Upper lobe of left lung (tissue), 4 donors: Measurements from ENCODE around the gene AFF4.

Experiments used
- EP300 ChIP-seq, 4 donors: sonication (generic); formaldehyde crosslinking; IDR thresholded peaks; one replicate each; pipeline ENCODE4 v1.5.1; 2017; ENCODE audit warnings: antibody characterized with exemption in 4 of 4, control low read depth in 2 of 4
- POLR2A ChIP-seq, 4 donors: fragments of 450-650 bp; IDR thresholded peaks; one replicate each; pipeline ENCODE4 v1.5.1; 2016 to 2017; ENCODE audit warnings: antibody characterized with exemption in 4 of 4, mild to moderate bottlenecking in 2 of 4
- POLR2AphosphoS5 ChIP-seq, 2 donors: sonication (generic); formaldehyde crosslinking; IDR thresholded peaks; one replicate each; pipeline ENCODE4 v1.5.1; 2017; ENCODE audit warnings: antibody characterized with exemption in 2 of 2
- TF ChIP-seq, protein P1 (sequence below), 6 experiments: fragments of 450-650 bp in 4 of 6; fragments of 200-600 bp in 2 of 6; sonication (generic) in 2 of 6; IDR thresholded peaks; one replicate each; pipeline ENCODE4 v1.5.1; 2016 to 2019; ENCODE audit warnings: antibody characterized with exemption in 6 of 6

DNA sequence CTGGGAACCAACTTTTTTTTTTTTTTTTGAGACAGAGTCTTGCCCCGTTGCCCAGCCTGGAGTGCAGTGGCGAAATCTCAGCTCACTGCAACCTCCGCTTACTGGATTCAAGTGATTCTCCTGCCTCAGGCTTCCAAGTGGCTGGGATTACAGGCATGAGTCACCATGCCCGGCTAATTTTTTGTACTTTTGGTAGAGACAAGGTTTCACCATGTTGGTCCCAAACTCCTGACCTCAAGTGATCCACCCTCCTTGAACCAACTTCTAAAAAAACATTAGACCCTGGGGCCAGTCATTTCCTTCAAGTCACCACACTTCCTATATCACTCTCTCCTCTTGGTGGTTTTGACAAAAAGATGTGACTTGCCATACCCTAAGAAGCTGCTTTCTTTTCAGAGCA lies 122.1 kb downstream of the AFF4 start:
- TF ChIP-seq, protein P1, sequence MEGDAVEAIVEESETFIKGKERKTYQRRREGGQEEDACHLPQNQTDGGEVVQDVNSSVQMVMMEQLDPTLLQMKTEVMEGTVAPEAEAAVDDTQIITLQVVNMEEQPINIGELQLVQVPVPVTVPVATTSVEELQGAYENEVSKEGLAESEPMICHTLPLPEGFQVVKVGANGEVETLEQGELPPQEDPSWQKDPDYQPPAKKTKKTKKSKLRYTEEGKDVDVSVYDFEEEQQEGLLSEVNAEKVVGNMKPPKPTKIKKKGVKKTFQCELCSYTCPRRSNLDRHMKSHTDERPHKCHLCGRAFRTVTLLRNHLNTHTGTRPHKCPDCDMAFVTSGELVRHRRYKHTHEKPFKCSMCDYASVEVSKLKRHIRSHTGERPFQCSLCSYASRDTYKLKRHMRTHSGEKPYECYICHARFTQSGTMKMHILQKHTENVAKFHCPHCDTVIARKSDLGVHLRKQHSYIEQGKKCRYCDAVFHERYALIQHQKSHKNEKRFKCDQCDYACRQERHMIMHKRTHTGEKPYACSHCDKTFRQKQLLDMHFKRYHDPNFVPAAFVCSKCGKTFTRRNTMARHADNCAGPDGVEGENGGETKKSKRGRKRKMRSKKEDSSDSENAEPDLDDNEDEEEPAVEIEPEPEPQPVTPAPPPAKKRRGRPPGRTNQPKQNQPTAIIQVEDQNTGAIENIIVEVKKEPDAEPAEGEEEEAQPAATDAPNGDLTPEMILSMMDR (IDR thresholded peaks at IDR 0.05), result no peak
- TF ChIP-seq POLR2A (IDR thresholded peaks at IDR 0.05) (no peak), EP300 (IDR thresholded peaks at IDR 0.05) (no peak), POLR2AphosphoS5 (IDR thresholded peaks at IDR 0.05) (no peak)
